Body of pancreas (tissue), 4 donors: ENCODE data around the gene CEP170. TPM values are rescaled to one million over a fixed set of nuclear protein-coding genes. Genes with fewer than 3 reads are reported as not detected.

Experiments used
- ATAC-seq: fragments of 150-250 bp; one replicate; pipeline ENCODE4 v1.9.1; 2016
- DNase-seq, 4 donors: peaks; one replicate each; pipeline ENCODE4 v3.0.0-alpha.2; 2019
- H3K27ac ChIP-seq, 4 donors: fragments of 200-600 bp; sonication (generic); 1 replicate in 3 of 4; 2 replicates in 1 of 4; pipeline versions ENCODE4 v1.5.1 to v1.6.1; 2016 to 2019; ENCODE audit warnings: mild to moderate bottlenecking in 1 of 4, mixed read lengths in 1 of 4, moderate library complexity in 1 of 4
- H3K27me3 ChIP-seq, 2 donors: fragments of 200-600 bp; sonication (generic); one replicate each; pipeline ENCODE4 v1.6.0; 2016; ENCODE audit warnings: mild to moderate bottlenecking in 1 of 2
- H3K36me3 ChIP-seq, 2 donors: fragments of 200-600 bp; sonication (generic); replicated peaks in 1 of 2; 2 replicates each; pipeline ENCODE4 v1.5.1; 2016; ENCODE audit warnings: low read depth in 2 of 2; ENCODE audit not compliant: insufficient read depth in 1 of 2
- H3K4me1 ChIP-seq: fragments of 200-600 bp; sonication (generic); one replicate; pipeline ENCODE4 v1.6.0; 2016
- H3K4me3 ChIP-seq, 2 donors: fragments of 200-600 bp; sonication (generic); 1 replicate in 1 of 2; 2 replicates in 1 of 2; pipeline ENCODE4 v1.5.1; 2016 to 2019
- H3K9me3 ChIP-seq, 3 donors: fragments of 200-600 bp; sonication (generic); 1 replicate in 2 of 3; 2 replicates in 1 of 3; pipeline ENCODE4 v1.5.1; 2016
- CTCF ChIP-seq, 7 experiments: fragments of 450-650 bp in 4 of 7; fragments of 200-600 bp in 3 of 7; sonication (generic) in 3 of 7; IDR thresholded peaks; one replicate each; pipeline ENCODE4 v1.5.1; 2016 to 2019; ENCODE audit warnings: antibody characterized with exemption in 7 of 7
- POLR2A ChIP-seq, 3 donors: fragments of 450-650 bp; IDR thresholded peaks; one replicate each; pipeline ENCODE4 v1.6.1; 2016; ENCODE audit warnings: antibody characterized with exemption in 3 of 3, mild to moderate bottlenecking in 2 of 3
- WGBS, 2 donors: methylation state at CpG; one replicate each; pipeline ENCODE4 v1.1.5; 2017; 5-methylcytosine and 5-hydroxymethylcytosine counted together
- intact Hi-C: fragments of 100-400 bp; cut with DNase I; formaldehyde crosslinking; loops from one replicate; pipeline ENCODE4 v1.15.1; 2023
- total RNA-seq, 2 donors: library from RNA; depleted of rRNA; stranded (reverse); fragments of >200 nt; gene quantifications; one replicate each; pipeline ENCODE4 v1.1.0, GENCODE V29; 2016

CEP170 gene
- total RNA-seq, 2 donors from 2014 or later: 17.5 to 22.3 TPM

GRCh38 chr1:243266231-243266630, 11.2 kb upstream of the CEP170 start:
- intact Hi-C loops: no loop called here
- WGBS, 2 donors: 94 to 100% methylated on average over 4 of the region's 4 CpGs
- ATAC-seq (no peak), DNase-seq (no peak)
- H3K27ac ChIP-seq: no peak overlapping the region
- no peaks in the 10 kb centered on the region for H3K27me3 ChIP-seq
- H3K36me3 ChIP-seq: no peaks in the 10 kb centered on the region
- H3K4me1 ChIP-seq: peaks cover 36% of the 10 kb centered on the region
- no peak overlapping the region for H3K4me3 ChIP-seq
- TF ChIP-seq POLR2A (IDR thresholded peaks at IDR 0.05) (no peak), CTCF (IDR thresholded peaks at IDR 0.05) (no peak)
- H3K9me3 ChIP-seq: no peaks in the 10 kb centered on the region

DNA sequence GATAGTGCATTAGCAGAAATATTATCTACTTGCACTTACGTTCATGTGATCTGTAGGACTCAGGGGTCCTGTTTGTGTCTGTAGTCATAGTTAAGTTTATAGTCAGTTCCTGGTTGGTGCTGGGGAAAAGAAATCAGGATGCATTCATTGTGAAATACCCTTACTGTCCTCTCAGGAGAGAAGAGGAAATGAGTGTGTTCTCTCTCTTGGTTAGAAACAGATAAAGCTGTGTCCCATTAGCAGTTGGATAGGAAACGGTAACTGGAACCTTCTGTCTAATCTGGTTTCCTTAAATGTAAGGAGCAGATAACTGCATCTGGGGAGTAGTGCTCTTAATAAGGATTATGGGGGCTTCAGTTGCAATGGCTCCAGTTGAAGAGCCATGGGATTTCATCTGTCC, 9.6 kb upstream of the CEP170 start:
- ATAC-seq (no peak), DNase-seq (no peak)
- no peaks in the 10 kb centered on the region for H3K9me3 ChIP-seq
- H3K27me3 ChIP-seq: no peaks in the 10 kb centered on the region
- H3K4me1 ChIP-seq: peaks cover 32% of the 10 kb centered on the region
- H3K36me3 ChIP-seq: no peaks in the 10 kb centered on the region
- no peak overlapping the region for H3K4me3 ChIP-seq
- TF ChIP-seq CTCF (IDR thresholded peaks at IDR 0.05): no peak
- TF ChIP-seq POLR2A (IDR thresholded peaks at IDR 0.05): peak in 1 of 3 donors; percentile 13
- H3K27ac ChIP-seq: peak overlapping the region in 2 of 4 donors; percentile 1 to 42
- 65 to 75% methylated on average over 2 of the region's 2 CpGs for WGBS, 2 donors
- intact Hi-C loops: no loop called here

DNA sequence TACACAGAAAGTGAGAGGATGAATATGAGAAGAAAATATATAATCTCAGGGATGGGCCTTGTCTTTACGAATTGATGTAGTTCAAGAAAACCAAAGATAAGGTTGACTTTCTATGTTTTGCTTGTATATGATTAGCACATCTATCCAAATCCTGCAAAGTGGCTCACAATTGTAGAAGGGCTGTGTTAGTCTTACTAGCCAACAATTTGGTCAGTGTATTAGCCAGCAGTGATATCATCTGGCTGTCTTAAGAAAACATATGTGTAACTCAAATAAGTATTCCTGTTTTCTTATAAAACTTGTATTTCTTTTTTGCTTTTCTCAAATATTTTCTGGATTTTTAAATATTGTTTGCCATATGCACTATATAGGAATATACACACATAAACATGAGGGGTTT, 6.3 kb upstream of the CEP170 start:
- no peak for ATAC-seq
- no peak for DNase-seq
- Histone ChIP-seq H3K9me3 (no peaks in the 10 kb centered on the region), H3K27me3 (no peaks in the 10 kb centered on the region), H3K36me3 (no peaks in the 10 kb centered on the region), H3K27ac (no peak overlapping the region), H3K4me1 (peaks cover 28% of the 10 kb centered on the region), H3K4me3 (no peak overlapping the region)
- TF ChIP-seq CTCF (IDR thresholded peaks at IDR 0.05) (no peak), POLR2A (IDR thresholded peaks at IDR 0.05) (no peak)
- WGBS, 2 donors: 80 to 89% methylated on average over 1 of the region's 1 CpG
- intact Hi-C loops: no loop called here

- intact Hi-C loops: no loop called here
- no peaks in the 10 kb centered on the region for H3K9me3 ChIP-seq
- H3K4me1 ChIP-seq: peaks cover 28% of the 10 kb centered on the region
- no peaks in the 10 kb centered on the region for H3K36me3 ChIP-seq
- 49 to 57% methylated on average over 4 of the region's 4 CpGs for WGBS, 2 donors
- H3K27me3 ChIP-seq: no peaks in the 10 kb centered on the region
- ATAC-seq (no peak), DNase-seq (no peak)
- no peak overlapping the region for H3K4me3 ChIP-seq
- H3K27ac ChIP-seq: no peak overlapping the region
- TF ChIP-seq POLR2A (IDR thresholded peaks at IDR 0.05): no peak
- no peak for TF ChIP-seq CTCF (IDR thresholded peaks at IDR 0.05)
Measured at GRCh38 chr1:243260221-243260880, 5.3 kb upstream of the CEP170 start.

DNA sequence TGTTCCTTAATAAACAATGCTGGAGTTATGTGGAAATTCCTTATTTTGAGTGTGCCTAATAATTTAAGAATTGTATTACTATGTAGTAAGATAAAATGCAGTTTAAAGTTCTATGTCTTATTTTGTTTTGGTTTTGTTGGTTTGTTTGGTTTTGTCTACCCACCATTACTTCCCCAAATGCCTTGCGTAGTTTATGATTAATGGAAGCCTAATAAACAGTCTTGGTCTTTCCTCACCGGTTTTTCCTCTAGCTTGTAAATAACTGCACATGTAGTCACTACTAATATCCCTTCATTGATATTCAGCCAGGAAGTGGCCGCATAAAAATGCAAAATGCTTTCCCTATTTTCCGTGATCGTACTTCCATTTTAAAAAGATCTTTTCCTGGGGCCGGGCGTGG, 3.6 kb upstream of the CEP170 start:
- no peak overlapping the region for H3K4me3 ChIP-seq
- peaks cover 30% of the 10 kb centered on the region for H3K4me1 ChIP-seq
- TF ChIP-seq POLR2A (IDR thresholded peaks at IDR 0.05) (no peak), CTCF (IDR thresholded peaks at IDR 0.05) (no peak)
- DNase-seq (no peak), ATAC-seq (no peak)
- 83 to 95% methylated on average over 7 of the region's 7 CpGs for WGBS, 2 donors
- no peaks in the 10 kb centered on the region for H3K27me3 ChIP-seq
- H3K27ac ChIP-seq: no peak overlapping the region
- intact Hi-C loops: no loop called here
- no peaks in the 10 kb centered on the region for H3K9me3 ChIP-seq
- H3K36me3 ChIP-seq: no peaks in the 10 kb centered on the region
